ENCODE data around the gene JMJD4.

Gene JMJD4

GRCh38 chr1:227742738-227743715 lies 7.9 kb upstream of the JMJD4 start:
- Mint-ChIP-seq H3K9me3 (no peaks in the 10 kb centered on the region), H3K36me3 (ENCODE audit: insufficient read depth) (peaks cover 2% of the 10 kb centered on the region), H3K27me3 (no peaks in the 10 kb centered on the region), H3K27ac (ENCODE audit: low read depth) (no peak overlapping the region), H3K4me3 (no peak overlapping the region), H3K4me1 (peaks cover 54% of the 10 kb centered on the region)
- DNase-seq (ENCODE audit: low spot score in 2 of 2) (no peak), ATAC-seq (replicated peaks; ENCODE audit: extremely low read depth, poor library complexity, severe bottlenecking) (no peak)

GRCh38 chr1:227741166-227741870 lies 6.2 kb upstream of the JMJD4 start:
- peaks cover 58% of the 10 kb centered on the region for H3K4me1 Mint-ChIP-seq
- H3K27me3 Mint-ChIP-seq: no peaks in the 10 kb centered on the region
- DNase-seq (ENCODE audit: low spot score in 2 of 2): no peak
- no peak overlapping the region for H3K4me3 Mint-ChIP-seq
- no peaks in the 10 kb centered on the region for H3K36me3 Mint-ChIP-seq (ENCODE audit: insufficient read depth)
- ATAC-seq (replicated peaks; ENCODE audit: extremely low read depth, poor library complexity, severe bottlenecking): no peak
- no peaks in the 10 kb centered on the region for H3K9me3 Mint-ChIP-seq
- H3K27ac Mint-ChIP-seq (ENCODE audit: low read depth): no peak overlapping the region

DNA sequence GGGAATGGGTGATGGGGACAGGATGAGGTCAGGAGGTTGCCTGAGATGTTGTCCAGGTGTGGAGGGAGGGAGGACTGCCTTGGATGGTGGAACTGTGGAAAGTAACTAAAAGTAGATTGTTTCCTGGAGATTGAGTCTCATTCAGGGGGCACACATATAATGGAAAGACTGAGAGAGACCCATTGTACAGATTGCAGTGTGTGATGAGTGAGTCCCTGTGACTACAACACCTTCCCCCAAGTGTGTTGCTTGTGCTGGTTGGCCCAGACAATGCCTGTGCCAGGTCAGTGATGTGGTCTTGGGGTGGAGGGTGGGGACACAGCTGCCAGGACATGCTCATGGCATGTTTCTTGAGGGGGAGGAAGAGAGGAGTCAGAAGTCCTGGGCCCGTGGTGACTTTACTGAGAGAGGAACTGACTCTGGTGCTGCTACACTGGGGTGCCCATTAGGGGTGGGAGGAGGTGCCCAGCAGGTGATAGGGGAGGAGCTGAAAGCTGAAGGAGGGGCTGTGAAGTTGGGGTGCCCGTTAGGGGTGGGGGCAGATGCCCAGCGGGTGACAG lies 5.4 kb upstream of the JMJD4 start:
- Mint-ChIP-seq H3K27ac (ENCODE audit: low read depth) (peak overlapping the region; percentile 13), H3K4me3 (no peak overlapping the region)
- no peak for ATAC-seq (replicated peaks; ENCODE audit: extremely low read depth, poor library complexity, severe bottlenecking)

DNA sequence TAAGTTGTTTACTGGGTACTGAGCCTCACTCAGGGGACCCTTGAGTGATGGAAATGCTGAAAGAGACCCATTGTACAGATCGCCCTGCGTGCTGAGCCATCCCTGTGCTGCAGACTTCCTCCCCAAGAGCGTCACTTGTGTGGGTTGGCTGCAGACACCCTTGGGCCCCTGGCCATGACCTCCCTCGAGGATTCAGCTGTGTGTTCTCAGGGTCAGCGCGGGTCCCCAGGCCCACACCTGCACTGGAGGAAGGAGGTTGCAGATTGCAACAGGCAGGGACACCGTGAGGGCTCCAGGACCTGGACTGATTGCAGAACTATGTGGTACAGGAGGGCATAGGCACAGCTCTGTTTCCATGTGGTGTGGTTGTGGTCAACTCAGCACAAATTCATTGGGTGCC lies 4.5 kb upstream of the JMJD4 start:
- DNase-seq (ENCODE audit: low spot score in 2 of 2) (no peak), ATAC-seq (replicated peaks; ENCODE audit: extremely low read depth, poor library complexity, severe bottlenecking) (no peak)
- Mint-ChIP-seq H3K9me3 (no peaks in the 10 kb centered on the region), H3K4me1 (peaks cover 61% of the 10 kb centered on the region), H3K27me3 (no peaks in the 10 kb centered on the region), H3K36me3 (ENCODE audit: insufficient read depth) (peaks cover 9% of the 10 kb centered on the region), H3K4me3 (peak overlapping the region; percentile 18), H3K27ac (ENCODE audit: low read depth) (peak overlapping the region; percentile 13)

More for the DNA sequence above, 5.4 kb upstream of the JMJD4 start:
- H3K36me3 Mint-ChIP-seq (ENCODE audit: insufficient read depth): peaks cover 6% of the 10 kb centered on the region
- no peak for DNase-seq (ENCODE audit: low spot score in 2 of 2)
- H3K4me1 Mint-ChIP-seq: peaks cover 66% of the 10 kb centered on the region
- H3K9me3 Mint-ChIP-seq: no peaks in the 10 kb centered on the region
- no peaks in the 10 kb centered on the region for H3K27me3 Mint-ChIP-seq

DNA sequence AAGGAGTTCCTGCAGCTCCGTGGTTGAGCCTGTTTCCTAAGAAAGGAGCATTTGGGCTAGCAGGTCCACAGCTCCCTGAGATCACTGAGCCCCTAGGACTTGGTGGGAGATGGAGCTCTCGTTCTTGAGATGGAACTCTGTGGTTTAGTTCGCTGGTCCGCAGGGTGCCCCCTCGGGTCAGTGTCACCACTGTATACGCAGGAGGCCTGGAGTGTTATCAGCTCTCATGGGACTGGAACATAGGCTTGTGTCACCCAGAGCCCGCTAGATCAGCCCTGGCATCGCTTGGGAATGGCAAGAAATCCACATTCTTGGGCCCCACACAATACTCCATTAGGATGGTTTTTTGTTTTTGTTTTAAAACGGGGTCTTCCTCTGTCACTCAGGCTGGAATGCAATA lies 3.7 kb upstream of the JMJD4 start:
- Mint-ChIP-seq H3K36me3 (ENCODE audit: insufficient read depth) (peaks cover 13% of the 10 kb centered on the region), H3K4me1 (peaks cover 67% of the 10 kb centered on the region), H3K4me3 (no peak overlapping the region), H3K27me3 (no peaks in the 10 kb centered on the region), H3K9me3 (no peaks in the 10 kb centered on the region), H3K27ac (ENCODE audit: low read depth) (no peak overlapping the region)
- ATAC-seq (replicated peaks; ENCODE audit: extremely low read depth, poor library complexity, severe bottlenecking) (no peak), DNase-seq (ENCODE audit: low spot score in 2 of 2) (no peak)

GRCh38 chr1:227736814-227737432 lies 1.8 kb upstream of the JMJD4 start:
- Mint-ChIP-seq H3K27me3 (no peaks in the 10 kb centered on the region), H3K4me1 (peaks cover 69% of the 10 kb centered on the region), H3K9me3 (no peaks in the 10 kb centered on the region), H3K27ac (ENCODE audit: low read depth) (peak overlapping the region; percentile 98), H3K4me3 (peak overlapping the region; percentile 95), H3K36me3 (ENCODE audit: insufficient read depth) (peaks cover 17% of the 10 kb centered on the region)
- DNase-seq (ENCODE audit: low spot score in 2 of 2): no peak
- no peak for ATAC-seq (replicated peaks; ENCODE audit: extremely low read depth, poor library complexity, severe bottlenecking)

DNA sequence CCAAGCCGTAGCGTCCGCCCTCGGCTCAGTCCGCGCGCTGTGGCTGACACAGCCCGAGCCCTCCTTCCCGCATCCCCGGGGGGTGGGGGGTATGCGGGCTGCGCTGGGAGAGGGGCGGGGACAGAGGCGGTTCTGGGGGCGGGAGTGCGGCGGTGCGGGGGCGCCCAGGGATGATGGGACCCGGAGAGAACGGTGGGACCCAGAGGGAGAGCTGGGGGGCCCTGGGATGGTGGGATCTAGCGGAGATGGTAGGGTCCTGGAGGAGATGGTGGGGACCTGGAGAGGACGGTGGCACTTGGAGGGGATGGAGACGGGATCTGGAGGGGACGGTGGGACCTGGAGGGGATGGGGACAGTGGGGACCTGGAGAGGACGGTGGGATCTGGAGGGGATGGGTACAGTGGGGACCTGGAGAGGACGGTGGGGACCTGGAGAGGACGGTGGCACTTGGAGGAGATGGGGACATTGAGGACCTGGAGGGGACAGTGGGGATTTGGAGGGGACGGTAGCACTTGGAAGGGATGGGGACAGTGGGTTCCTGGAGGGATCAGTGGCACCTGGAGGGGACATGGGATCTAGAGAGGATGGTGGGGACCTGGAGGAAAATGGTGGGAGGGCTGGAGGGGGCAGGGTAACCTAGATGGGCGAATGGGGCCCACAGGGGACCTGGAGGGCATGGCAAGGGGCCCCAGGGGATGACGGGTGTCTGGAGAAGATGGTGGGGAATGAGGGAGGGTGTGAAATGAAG lies 610 bp upstream of the JMJD4 start:
- H3K27me3 Mint-ChIP-seq: no peaks in the 10 kb centered on the region
- peaks cover 18% of the 10 kb centered on the region for H3K36me3 Mint-ChIP-seq (ENCODE audit: insufficient read depth)
- H3K27ac Mint-ChIP-seq (ENCODE audit: low read depth): peak overlapping the region; percentile 98
- DNase-seq (ENCODE audit: low spot score in 2 of 2) (no peak), ATAC-seq (replicated peaks; ENCODE audit: extremely low read depth, poor library complexity, severe bottlenecking) (peak; percentile 47)
- H3K4me3 Mint-ChIP-seq: peak overlapping the region; percentile 95
- H3K9me3 Mint-ChIP-seq: no peaks in the 10 kb centered on the region
- H3K4me1 Mint-ChIP-seq: peaks cover 59% of the 10 kb centered on the region

- ATAC-seq (replicated peaks; ENCODE audit: extremely low read depth, poor library complexity, severe bottlenecking) (peak; percentile 10), DNase-seq (ENCODE audit: low spot score in 2 of 2) (no peak)
- no peaks in the 10 kb centered on the region for H3K27me3 Mint-ChIP-seq
- peak overlapping the region; percentile 95 for H3K4me3 Mint-ChIP-seq
- peaks cover 18% of the 10 kb centered on the region for H3K36me3 Mint-ChIP-seq (ENCODE audit: insufficient read depth)
- H3K9me3 Mint-ChIP-seq: no peaks in the 10 kb centered on the region
- peaks cover 56% of the 10 kb centered on the region for H3K4me1 Mint-ChIP-seq
- H3K27ac Mint-ChIP-seq (ENCODE audit: low read depth): peak overlapping the region; percentile 98
These were observed 601 bp downstream of the JMJD4 start for GRCh38 chr1:227734546-227734855.

DNA sequence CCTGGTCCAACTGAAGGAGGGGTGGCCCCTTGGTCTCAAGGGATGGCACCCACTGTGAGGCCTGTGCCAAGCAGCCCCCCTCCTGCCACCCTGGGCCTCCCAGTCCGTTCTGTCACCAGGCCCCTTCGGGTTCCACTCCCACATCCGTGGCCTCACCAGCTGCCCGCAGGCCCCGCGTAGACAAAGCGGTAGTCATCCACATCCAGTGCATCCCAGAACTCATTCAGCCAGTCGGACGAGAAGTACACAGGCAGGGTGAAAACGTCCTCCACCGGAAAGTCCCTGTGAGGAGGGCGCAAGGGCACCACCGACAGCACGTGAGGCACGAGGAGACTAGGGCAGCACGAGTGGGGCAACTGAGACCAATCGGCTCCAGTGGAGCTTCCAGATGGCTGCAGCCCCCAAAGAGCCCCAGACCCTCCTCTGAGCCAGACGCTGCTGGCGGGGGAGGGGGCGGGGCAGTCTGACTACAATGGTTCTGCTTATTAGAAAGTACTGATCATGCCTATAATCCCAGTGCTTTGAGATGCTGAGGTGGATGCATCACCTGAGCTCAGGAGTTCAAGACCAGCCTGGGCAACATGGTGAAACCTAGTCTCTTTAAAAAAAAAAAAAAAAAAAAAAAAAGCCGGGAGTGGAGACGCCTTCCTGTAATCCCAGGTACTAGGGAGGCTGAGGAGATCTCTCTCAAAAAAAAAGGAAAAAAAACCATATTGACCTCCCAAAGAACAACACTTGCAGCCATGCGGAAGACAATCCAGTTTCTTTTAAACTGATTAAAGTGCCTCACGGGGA lies 1.2 kb downstream of the JMJD4 start:
- no peaks in the 10 kb centered on the region for H3K9me3 Mint-ChIP-seq
- H3K27ac Mint-ChIP-seq (ENCODE audit: low read depth): peak overlapping the region; percentile 98
- H3K4me1 Mint-ChIP-seq: peaks cover 56% of the 10 kb centered on the region
- H3K27me3 Mint-ChIP-seq: no peaks in the 10 kb centered on the region
- DNase-seq (ENCODE audit: low spot score in 2 of 2): no peak
- H3K36me3 Mint-ChIP-seq (ENCODE audit: insufficient read depth): peaks cover 19% of the 10 kb centered on the region
- H3K4me3 Mint-ChIP-seq: peak overlapping the region; percentile 95
- no peak for ATAC-seq (replicated peaks; ENCODE audit: extremely low read depth, poor library complexity, severe bottlenecking)

DNA sequence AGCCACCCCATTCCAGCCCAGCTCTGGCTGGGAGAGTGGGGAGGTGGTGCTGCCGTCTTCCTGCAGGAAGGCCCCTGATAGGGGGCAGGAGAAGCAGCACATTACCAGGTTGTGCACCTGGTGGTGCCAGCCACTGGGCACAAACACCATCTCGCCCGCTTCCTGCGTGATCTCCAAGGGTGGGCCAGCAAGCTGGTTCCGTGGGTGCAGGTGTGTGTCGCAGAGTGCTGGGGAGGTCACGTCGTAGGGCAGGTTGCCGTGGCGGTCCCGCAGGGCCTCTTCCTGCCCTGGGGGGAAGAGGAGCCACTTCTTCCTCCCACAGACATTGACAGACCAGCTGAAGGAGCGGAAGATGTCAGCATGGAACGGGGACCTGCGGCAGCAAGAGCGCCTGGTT lies 1.8 kb downstream of the JMJD4 start:
- ATAC-seq (replicated peaks; ENCODE audit: extremely low read depth, poor library complexity, severe bottlenecking) (no peak), DNase-seq (ENCODE audit: low spot score in 2 of 2) (no peak)
- Mint-ChIP-seq H3K36me3 (ENCODE audit: insufficient read depth) (peaks cover 21% of the 10 kb centered on the region), H3K27ac (ENCODE audit: low read depth) (peak overlapping the region; percentile 44), H3K4me3 (peak overlapping the region; percentile 95), H3K4me1 (peaks cover 62% of the 10 kb centered on the region), H3K9me3 (no peaks in the 10 kb centered on the region), H3K27me3 (no peaks in the 10 kb centered on the region)

- Mint-ChIP-seq H3K4me3 (peak overlapping the region; percentile 95), H3K4me1 (peaks cover 67% of the 10 kb centered on the region), H3K9me3 (no peaks in the 10 kb centered on the region), H3K27ac (ENCODE audit: low read depth) (peak overlapping the region; percentile 44), H3K27me3 (no peaks in the 10 kb centered on the region), H3K36me3 (ENCODE audit: insufficient read depth) (peaks cover 21% of the 10 kb centered on the region)
- DNase-seq (ENCODE audit: low spot score in 2 of 2): no peak
- no peak for ATAC-seq (replicated peaks; ENCODE audit: extremely low read depth, poor library complexity, severe bottlenecking)
These were observed 2.4 kb downstream of the JMJD4 start for GRCh38 chr1:227732586-227733308.

Data from central memory CD8-positive, alpha-beta T cell (primary cell).